HAP-1 (cell line): ENCODE measurements around the gene PTPRN2.
"Not testable (repeated sequence)": the region's sequence is repeated elsewhere in the genome, so short reads cannot be mapped to it uniquely, and the experiment has no call there.

Experiments
- DNase-seq, 2 experiments: peaks; one replicate each; pipeline ENCODE4 v3.0.0-alpha.2; 2016 to 2020; ENCODE audit warnings: low spot score in 2 of 2
- H3K27me3 ChIP-seq: fragments of 250-450 bp; sonication (Bioruptor Pico); 2 replicates; pipeline ENCODE4 v1.5.1; 2020; ENCODE audit warnings: low read depth, mild to moderate bottlenecking, moderate library complexity
- H3K36me3 ChIP-seq: fragments of 250-450 bp; sonication (Bioruptor Pico); replicated peaks from 2 replicates; pipeline ENCODE4 v1.5.1; 2020; ENCODE audit warnings: mild to moderate bottlenecking
- H3K4me1 ChIP-seq: fragments of 250-450 bp; sonication (Bioruptor Pico); 2 replicates; pipeline ENCODE4 v1.5.1; 2020; ENCODE audit warnings: mild to moderate bottlenecking
- H3K4me3 ChIP-seq: fragments of 250-450 bp; sonication (Bioruptor Pico); 2 replicates; pipeline ENCODE4 v1.5.1; 2020; ENCODE audit warnings: mild to moderate bottlenecking, moderate library complexity
- H3K9me3 ChIP-seq: fragments of 250-450 bp; sonication (Bioruptor Pico); 2 replicates; pipeline ENCODE4 v1.5.1; 2020; ENCODE audit warnings: mild to moderate bottlenecking, moderate library complexity
- in situ Hi-C: fragments of 300-500 bp; cut with MboI; formaldehyde crosslinking; loops from 3 replicates; pipeline ENCODE4 v1.14.3; 2020; ENCODE audit warnings: low sequenced_read_pairs, inconsistent platforms, mixed read lengths

The PTPRN2 gene

GRCh38 chr7:158534134-158534515 lies 53.5 kb downstream of the PTPRN2 start:
- H3K27me3 ChIP-seq, H3K36me3 ChIP-seq, H3K9me3 ChIP-seq, H3K4me1 ChIP-seq, H3K4me3 ChIP-seq, in situ Hi-C loops, DNase-seq: not testable (repeated sequence)

- no peak for DNase-seq
- 0 out of 2 replicates have a peak, but pooled peaks cover 3% of the 10 kb centered on the region for H3K9me3 ChIP-seq
- H3K36me3 ChIP-seq: no peaks in the 10 kb centered on the region
- H3K4me3 ChIP-seq: no peak overlapping the region
- in situ Hi-C loops: no loop called here
- H3K4me1 ChIP-seq: no peaks in the 10 kb centered on the region
- no peaks in the 10 kb centered on the region for H3K27me3 ChIP-seq
Measured at GRCh38 chr7:158533386-158534133, 54.1 kb downstream of the PTPRN2 start.

GRCh38 chr7:158532093-158532627 lies 55.5 kb downstream of the PTPRN2 start:
- no peak for DNase-seq
- Histone ChIP-seq H3K4me1 (no peaks in the 10 kb centered on the region), H3K36me3 (no peaks in the 10 kb centered on the region), H3K27me3 (no peaks in the 10 kb centered on the region), H3K4me3 (no peak overlapping the region), H3K9me3 (0 out of 2 replicates have a peak, but pooled peaks cover 3% of the 10 kb centered on the region)
- in situ Hi-C loops: no loop called here

GRCh38 chr7:158531661-158532060 lies 56.0 kb downstream of the PTPRN2 start:
- Histone ChIP-seq H3K4me1 (no peaks in the 10 kb centered on the region), H3K27me3 (no peaks in the 10 kb centered on the region), H3K4me3 (no peak overlapping the region), H3K9me3 (0 out of 2 replicates have a peak, but pooled peaks cover 3% of the 10 kb centered on the region), H3K36me3 (no peaks in the 10 kb centered on the region)
- DNase-seq: no peak
- in situ Hi-C loops: no loop called here

- H3K4me1 ChIP-seq: no peaks in the 10 kb centered on the region
- 0 out of 2 replicates have a peak, but pooled peaks cover 3% of the 10 kb centered on the region for H3K9me3 ChIP-seq
- no peaks in the 10 kb centered on the region for H3K36me3 ChIP-seq
- no peak for DNase-seq
- in situ Hi-C loops: no loop called here
- no peaks in the 10 kb centered on the region for H3K27me3 ChIP-seq
- no peak overlapping the region for H3K4me3 ChIP-seq
Measured at GRCh38 chr7:158530800-158531609, 56.6 kb downstream of the PTPRN2 start.

GRCh38 chr7:158529181-158530096 lies 58.2 kb downstream of the PTPRN2 start:
- in situ Hi-C loops: no loop called here
- H3K36me3 ChIP-seq: no peaks in the 10 kb centered on the region
- no peaks in the 10 kb centered on the region for H3K27me3 ChIP-seq
- no peaks in the 10 kb centered on the region for H3K4me1 ChIP-seq
- no peaks in the 10 kb centered on the region for H3K9me3 ChIP-seq
- H3K4me3 ChIP-seq: no peak overlapping the region
- DNase-seq: no peak

- no peaks in the 10 kb centered on the region for H3K36me3 ChIP-seq
- no peaks in the 10 kb centered on the region for H3K9me3 ChIP-seq
- H3K4me3 ChIP-seq: no peak overlapping the region
- H3K27me3 ChIP-seq: no peaks in the 10 kb centered on the region
- no peaks in the 10 kb centered on the region for H3K4me1 ChIP-seq
- DNase-seq: no peak
- in situ Hi-C loops: no loop called here
Measured at GRCh38 chr7:158527915-158528502, 59.6 kb downstream of the PTPRN2 start.

- in situ Hi-C loops: no loop called here
- DNase-seq: no peak
- Histone ChIP-seq H3K36me3 (no peaks in the 10 kb centered on the region), H3K9me3 (no peaks in the 10 kb centered on the region), H3K4me3 (no peak overlapping the region), H3K4me1 (no peaks in the 10 kb centered on the region), H3K27me3 (no peaks in the 10 kb centered on the region)
Measured at GRCh38 chr7:158527495-158527894, 60.1 kb downstream of the PTPRN2 start.

- in situ Hi-C loops: no loop called here
Measured at GRCh38 chr7:158527038-158527437, 60.6 kb downstream of the PTPRN2 start.

GRCh38 chr7:158526531-158526930 lies 61.1 kb downstream of the PTPRN2 start:
- H3K36me3 ChIP-seq: no peaks in the 10 kb centered on the region
- no peaks in the 10 kb centered on the region for H3K4me1 ChIP-seq
- H3K27me3 ChIP-seq: no peaks in the 10 kb centered on the region
- H3K9me3 ChIP-seq: no peaks in the 10 kb centered on the region
- DNase-seq: no peak
- in situ Hi-C loops: no loop called here
- H3K4me3 ChIP-seq: no peak overlapping the region

More at GRCh38 chr7:158527038-158527437, 60.6 kb downstream of the PTPRN2 start:
- Histone ChIP-seq H3K9me3 (no peaks in the 10 kb centered on the region), H3K27me3 (no peaks in the 10 kb centered on the region), H3K36me3 (no peaks in the 10 kb centered on the region), H3K4me3 (no peak overlapping the region), H3K4me1 (no peaks in the 10 kb centered on the region)
- no peak for DNase-seq

- DNase-seq: no peak
- H3K27me3 ChIP-seq: no peaks in the 10 kb centered on the region
- H3K9me3 ChIP-seq: no peaks in the 10 kb centered on the region
- H3K4me1 ChIP-seq: no peaks in the 10 kb centered on the region
- H3K4me3 ChIP-seq: no peak overlapping the region
- H3K36me3 ChIP-seq: no peaks in the 10 kb centered on the region
- in situ Hi-C loops: no loop called here
Measured at GRCh38 chr7:158525648-158526484, 61.8 kb downstream of the PTPRN2 start.

- no peak overlapping the region for H3K4me3 ChIP-seq
- H3K9me3 ChIP-seq: no peaks in the 10 kb centered on the region
- in situ Hi-C loops: no loop called here
- no peaks in the 10 kb centered on the region for H3K36me3 ChIP-seq
- no peak for DNase-seq
- no peaks in the 10 kb centered on the region for H3K27me3 ChIP-seq
- H3K4me1 ChIP-seq: no peaks in the 10 kb centered on the region
Measured at GRCh38 chr7:158524749-158525635, 62.6 kb downstream of the PTPRN2 start.
